C4-2B (cell line): ENCODE measurements around the gene SGK1.

Source experiments
- ZFX ChIP-seq: fragments of 450-650 bp; IDR thresholded peaks from 2 replicates; pipeline ENCODE4 v1.6.1; 2017
- TF ChIP-seq, protein P1 (sequence below): fragments of 450-650 bp; conservative IDR thresholded peaks from 2 replicates; pipeline ENCODE4 v1.5.1; 2017; ENCODE audit warnings: mild to moderate bottlenecking

DNA sequence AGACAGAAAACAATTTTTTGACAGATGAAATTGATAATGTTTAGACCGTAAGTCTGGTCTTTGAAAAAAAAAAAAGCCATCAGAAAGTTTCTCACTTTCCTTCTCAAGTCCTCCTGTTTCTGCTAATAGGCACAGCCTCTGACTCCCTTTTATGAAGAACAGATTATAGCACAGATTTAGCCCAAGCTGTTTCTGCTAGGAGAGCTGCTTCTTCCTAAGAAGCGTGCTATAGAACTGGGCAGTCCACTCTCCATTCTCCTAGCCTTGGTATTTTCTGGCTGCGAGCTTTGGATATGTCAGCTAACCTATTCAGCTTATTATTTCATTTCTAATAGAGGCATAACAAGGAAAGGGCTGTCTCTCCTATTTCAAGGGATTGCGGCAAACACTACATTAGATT is 112.5 kb downstream of the SGK1 start:
- TF ChIP-seq, protein P1, sequence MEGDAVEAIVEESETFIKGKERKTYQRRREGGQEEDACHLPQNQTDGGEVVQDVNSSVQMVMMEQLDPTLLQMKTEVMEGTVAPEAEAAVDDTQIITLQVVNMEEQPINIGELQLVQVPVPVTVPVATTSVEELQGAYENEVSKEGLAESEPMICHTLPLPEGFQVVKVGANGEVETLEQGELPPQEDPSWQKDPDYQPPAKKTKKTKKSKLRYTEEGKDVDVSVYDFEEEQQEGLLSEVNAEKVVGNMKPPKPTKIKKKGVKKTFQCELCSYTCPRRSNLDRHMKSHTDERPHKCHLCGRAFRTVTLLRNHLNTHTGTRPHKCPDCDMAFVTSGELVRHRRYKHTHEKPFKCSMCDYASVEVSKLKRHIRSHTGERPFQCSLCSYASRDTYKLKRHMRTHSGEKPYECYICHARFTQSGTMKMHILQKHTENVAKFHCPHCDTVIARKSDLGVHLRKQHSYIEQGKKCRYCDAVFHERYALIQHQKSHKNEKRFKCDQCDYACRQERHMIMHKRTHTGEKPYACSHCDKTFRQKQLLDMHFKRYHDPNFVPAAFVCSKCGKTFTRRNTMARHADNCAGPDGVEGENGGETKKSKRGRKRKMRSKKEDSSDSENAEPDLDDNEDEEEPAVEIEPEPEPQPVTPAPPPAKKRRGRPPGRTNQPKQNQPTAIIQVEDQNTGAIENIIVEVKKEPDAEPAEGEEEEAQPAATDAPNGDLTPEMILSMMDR = no peak
- TF ChIP-seq ZFX = no peak
